HG02623 (cell line): ENCODE measurements around the gene COP1.
"Not testable (repeated sequence)": the region's sequence is repeated elsewhere in the genome, so short reads cannot be mapped to it uniquely, and the experiment has no call there.

Experiments
- ATAC-seq: cut with Tn5 transposase; IDR thresholded peaks from one replicate; pipeline ENCODE4 v1.9.1; 2021; ENCODE audit warnings: moderate library complexity; ENCODE audit not compliant: unreplicated experiment

The COP1 gene

DNA sequence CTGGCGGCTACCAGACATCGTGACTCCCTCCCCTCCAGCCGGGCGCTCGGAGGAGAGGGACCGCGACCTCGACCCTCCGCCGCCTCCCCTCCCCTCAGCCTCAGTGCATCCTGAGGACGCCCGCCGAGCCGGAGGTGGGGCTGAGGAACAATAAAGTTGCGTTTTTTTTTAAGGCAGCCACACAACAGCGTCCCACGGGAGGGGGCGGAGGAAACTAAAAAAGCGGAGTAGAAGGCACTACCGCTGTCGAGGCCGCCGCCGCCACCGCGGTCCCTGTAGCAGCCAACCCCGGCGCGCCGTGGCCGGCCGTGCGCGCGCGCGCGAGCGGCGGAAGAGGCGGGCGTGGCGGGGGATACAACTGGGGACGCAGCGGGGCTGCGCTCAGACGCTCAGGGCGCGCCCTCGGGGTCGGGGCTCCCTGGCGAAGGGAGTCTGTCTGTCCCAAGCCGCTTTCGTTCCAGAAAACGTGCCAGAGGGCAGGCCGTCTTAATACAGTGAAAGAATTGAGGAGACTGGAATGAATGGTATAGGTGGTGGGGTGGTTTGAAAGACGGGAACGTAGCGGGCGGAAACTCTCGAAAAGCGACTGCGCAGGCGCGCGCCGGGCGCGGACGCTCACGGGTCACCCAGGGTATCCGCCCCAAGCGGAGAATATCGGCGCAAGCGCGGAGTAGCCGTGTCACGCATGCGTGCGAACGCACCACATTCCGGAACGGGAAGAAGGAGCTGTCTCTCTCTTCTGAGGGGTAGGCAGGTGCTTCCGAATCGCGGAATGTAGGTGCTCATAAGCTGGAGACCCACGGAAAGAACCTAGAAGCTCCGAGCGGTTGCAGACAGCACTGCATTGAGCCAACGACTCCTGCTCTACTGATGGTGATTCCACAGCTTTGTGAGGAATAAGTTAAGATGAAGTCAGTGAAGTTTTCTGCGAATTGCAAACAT lies at the start of gene COP1:
TSS of gene COP1 (minus strand) at position 326 of the 942 bp plus-strand sequence. CDS start at position 18, 308 bp downstream.
- peak; percentile 86 for ATAC-seq

DNA sequence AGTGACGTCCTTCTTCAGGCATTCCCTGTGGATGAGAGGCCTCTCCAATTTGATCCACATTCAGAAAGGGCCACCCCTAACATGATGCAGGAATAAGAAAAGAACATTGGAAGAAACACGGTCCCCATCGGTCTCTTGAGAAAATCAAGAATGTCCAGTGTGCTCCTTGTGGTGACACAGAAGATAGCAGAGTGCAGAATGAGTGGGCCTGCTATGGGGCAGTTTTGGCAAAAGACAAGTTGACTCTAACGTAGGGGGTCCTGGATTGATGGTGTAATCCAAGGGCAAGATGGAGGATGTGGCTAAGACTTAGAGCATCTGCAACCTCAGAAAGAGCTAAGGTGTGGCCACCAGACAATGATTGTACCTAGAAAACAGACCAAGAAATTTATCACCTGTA lies 45.1 kb upstream of the COP1 start:
- ATAC-seq = no peak

GRCh38 chr1:176244851-176245250 lies 37.8 kb upstream of the COP1 start:
- no peak for ATAC-seq

DNA sequence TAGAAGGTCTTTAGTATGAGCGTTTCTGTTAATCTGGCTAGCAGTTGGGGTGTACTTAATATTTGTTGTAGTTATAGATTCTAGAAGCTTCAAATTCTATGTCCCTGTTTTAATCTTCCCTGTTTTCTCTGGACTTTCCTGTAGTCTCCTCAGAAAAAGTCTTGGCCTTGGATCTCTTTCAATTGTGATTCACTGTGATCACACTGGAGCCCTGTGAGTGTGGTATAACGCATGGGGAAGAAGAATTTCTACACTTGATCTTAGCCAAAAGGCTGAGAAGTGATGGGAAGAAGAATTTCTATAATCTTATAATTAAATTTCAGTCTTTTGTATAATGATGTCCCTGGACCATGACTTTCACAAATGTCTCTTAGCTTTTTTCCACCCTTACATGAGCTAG lies 36.7 kb upstream of the COP1 start:
- ATAC-seq = no peak

DNA sequence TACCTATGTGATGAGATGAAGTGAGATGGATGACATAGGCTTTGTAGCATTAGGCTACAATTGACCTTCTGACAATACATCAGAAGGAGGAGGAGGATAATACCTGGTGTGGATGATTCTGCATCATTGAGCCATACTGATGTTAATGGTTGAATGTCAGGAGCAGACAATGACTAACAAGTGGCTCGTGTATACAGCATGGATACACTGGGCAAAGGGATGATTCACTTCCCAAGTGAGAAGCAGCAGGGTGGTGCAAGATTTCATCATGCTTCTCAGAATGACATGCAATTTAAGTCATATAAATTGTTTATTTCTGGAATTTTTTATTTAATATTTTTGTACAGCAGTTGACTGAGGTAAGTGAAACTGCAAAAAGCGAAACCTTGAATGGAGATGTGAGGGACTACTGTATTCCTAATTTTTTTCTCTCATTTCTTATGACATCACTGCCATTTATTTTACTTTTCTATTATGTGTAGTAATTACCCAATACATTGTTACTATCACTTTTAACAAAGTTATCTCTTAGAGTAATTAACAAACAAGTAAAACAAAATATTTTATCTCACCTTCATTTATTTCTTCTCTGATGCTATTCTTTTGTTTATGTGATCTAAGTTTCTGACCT lies 34.4 kb upstream of the COP1 start:
- ATAC-seq = no peak

DNA sequence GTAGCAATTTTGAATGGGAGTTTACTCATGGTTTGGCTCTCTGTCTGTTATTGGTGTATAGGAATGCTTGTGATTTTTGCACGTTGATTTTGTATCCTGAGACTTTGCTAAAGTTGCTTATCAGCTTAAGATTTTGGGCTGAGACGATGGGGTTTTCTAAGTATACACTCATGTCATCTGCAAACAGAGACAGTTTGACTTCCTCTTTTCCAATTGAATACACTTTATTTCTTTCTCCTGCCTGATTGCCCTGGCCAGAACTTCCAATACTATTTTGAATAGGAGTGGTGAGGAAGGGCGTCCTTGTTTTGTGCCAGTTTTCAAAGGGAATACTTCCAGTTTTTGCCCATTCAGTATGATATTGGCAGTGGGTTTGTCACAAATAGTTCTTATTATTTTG lies 26.6 kb upstream of the COP1 start:
- not testable (repeated sequence) for ATAC-seq

DNA sequence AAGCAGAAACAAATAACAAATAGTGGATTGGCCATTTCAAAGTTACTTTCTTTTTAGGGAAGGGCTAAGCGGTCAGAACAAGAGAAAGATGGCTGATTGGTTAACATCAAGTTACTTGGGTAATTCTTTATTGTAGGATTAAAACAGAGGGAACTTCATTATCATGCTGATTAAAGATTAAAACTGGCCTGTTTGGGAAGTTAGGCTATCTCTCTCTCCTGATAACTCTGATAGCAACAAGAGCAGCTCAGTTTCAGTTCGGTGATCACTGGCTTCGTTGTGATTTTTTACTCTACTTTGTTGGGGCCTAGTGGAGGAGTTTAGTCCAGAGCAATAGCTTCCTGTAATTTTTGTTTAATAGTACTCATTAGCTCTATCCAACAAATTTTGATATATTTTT lies 20.5 kb upstream of the COP1 start:
- ATAC-seq = no peak

- no peak for ATAC-seq
Measured at GRCh38 chr1:176225911-176226310, 18.8 kb upstream of the COP1 start.

GRCh38 chr1:176225479-176225875 lies 18.4 kb upstream of the COP1 start:
- no peak for ATAC-seq

GRCh38 chr1:176222196-176222595 lies 15.1 kb upstream of the COP1 start:
- no peak for ATAC-seq

DNA sequence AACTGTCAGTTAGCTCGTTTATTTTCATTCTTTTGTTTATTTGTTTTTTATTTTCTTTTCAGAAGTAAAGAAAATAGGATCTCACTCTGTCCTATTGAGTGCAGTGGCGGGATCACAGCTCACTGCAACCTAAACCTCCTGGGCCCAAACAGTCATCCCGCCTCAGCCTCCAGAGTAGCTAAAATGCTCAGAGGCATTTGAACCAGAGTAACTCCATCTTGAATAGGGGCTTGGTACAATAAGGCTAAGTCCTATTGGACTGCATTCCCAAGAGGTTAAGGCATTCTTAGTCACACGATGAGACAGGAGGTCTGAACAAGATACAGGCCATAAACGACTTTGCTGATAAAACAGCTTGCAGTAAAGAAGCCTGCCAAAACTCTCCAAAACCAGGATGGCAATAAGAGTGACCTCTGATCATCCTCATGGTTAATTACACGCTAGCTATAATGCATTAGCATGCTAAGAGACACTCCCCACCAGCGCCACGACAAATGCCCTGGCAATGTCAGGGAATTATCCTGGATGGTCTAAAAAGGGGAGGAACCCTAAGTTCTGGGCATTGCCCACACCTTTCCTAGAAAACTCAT lies 13.1 kb upstream of the COP1 start:
- ATAC-seq = no peak

- no peak for ATAC-seq
Measured at GRCh38 chr1:176217461-176218099, 10.5 kb upstream of the COP1 start.

DNA sequence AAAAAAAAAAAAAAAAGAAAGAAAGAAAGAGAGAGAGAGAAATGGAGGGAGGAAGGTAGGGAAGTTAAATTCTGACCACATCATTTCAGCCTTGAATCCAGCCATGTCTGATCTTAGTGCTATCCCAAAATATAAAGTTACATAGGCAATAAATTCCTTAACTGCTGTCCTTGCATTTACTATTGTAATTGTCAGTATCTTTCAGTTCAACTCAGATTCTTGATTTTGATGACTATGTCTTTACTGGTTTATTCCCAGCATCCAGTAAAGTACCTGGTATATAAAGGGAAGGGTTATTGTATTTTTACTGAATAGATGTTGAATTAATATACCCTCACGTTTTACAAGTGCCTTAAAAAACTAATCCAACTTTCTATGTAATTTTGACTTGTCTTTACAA lies 8.9 kb upstream of the COP1 start:
- no peak for ATAC-seq

DNA sequence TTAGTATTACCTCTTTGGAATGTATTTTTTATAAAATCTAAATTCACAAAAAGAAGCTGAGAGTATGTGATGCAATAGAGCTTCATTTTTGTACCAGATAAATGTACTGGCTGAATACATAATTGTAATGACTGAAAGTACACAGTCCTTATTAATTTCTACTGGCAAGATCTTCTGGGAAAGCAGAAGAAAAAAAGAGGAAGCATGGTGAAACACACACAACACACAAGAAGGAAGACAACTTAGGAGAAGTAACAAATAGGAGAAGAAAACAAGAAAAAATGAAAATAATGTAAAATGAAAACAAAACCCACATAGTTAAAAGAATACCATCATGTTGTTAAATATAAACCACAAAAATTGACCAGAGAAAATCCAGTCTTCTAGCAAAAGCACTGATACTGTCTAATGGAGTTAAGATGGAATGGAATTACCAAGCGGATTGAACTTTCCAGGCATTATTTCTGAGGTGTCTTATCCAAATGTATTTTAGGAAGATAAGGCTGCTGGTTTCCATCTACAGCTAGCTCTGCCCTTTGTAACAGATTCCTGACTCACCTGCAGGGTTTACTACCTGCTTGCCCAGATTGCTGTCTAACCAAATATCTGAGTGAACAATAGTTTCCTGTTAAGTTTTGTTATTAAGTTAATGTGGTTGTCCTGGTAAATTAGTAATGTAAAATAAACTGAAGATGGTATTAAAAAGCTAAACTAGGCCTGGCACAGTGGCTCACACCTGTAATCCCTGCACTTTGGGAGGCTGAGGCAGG lies 4.5 kb upstream of the COP1 start:
- no peak for ATAC-seq

DNA sequence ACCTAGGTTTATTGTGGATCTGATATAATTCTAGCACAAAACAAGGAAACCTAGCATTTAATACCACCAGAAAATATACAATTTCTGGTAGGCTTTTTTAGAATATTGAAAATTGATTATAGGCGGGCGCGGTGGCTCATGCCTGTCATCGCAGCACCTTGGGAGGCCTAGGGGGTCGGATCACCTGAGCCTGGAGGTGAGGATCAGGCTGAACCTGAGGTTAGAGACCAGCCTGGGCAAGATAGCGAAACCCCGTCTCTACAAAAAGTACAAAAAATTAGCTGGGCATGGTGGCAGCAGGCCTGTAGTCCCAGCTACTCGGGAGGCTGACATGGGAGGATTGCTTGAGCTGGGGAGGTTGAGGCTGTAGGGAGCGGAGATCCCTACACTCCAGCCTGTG lies 948 bp upstream of the COP1 start:
- no peak for ATAC-seq

- peak; percentile 10 for ATAC-seq
Measured at GRCh38 chr1:176206006-176206960, 803 bp downstream of the COP1 start.

GRCh38 chr1:176205332-176205914 lies 1.7 kb downstream of the COP1 start:
- ATAC-seq = no peak

DNA sequence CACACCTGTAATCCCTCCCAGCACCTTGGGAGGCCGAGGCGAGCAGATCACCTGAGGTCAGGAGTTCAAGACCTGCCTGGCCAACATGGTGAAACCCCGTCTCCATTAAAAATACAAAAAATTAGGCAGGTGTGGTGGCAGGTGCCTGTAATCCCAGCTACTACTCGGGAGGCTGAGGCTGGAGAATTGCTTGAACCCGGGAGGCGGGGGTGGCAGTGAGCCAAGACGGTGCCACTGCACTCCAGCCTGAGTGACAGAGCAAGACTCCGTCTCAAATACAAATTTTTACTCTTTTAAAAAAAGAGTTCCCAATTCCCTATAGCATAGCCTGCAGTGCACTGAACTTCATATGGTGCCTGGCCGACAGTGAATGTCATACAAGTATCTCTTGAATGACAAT lies 2.4 kb downstream of the COP1 start:
- ATAC-seq = not testable (repeated sequence)

- ATAC-seq = no peak
Measured at GRCh38 chr1:176203735-176204134, 3.4 kb downstream of the COP1 start.
